ENCODE data around the gene ADA.
A peak's percentile ranks its signal among the peaks of the same experiment; 100 is the strongest.

Gene ADA

DNA sequence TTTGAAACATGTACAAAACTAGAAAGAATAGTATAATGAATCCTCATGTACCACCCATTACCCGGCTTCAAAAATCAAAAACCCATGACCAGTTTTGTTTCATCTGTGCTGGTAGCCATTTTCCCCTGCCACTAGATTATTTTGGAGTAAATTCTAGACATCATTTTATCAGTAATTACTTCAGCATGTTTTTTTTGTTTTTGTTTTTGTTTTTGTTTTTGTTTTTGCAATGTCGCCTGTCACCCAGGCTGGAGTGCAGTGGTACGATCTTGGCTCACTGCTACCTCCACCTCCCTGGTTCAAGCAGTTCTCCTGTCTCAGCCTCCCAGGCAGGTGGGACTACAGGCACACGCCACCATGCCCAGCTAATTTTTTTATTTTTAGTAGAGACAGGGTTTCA lies 77.1 kb downstream of the ADA start:
- DNase-seq = no peak

DNA sequence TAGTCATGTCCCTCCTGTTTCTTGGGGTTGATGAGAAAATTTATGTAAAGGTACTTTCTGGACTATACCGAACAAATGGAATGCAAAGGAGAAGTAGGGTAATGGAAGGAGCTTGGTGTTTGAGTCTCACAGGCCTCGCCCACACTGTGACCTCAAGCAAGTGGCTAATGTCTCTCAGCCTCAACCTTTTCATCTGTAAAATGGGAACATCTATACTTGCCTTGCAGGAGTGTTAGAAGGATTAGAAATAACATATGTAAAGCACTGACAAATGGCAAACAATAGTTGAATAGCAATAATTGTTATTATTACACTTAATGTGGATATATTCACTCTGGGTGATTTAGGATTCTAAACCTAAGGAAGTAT lies 78.0 kb downstream of the ADA start:
- no peak for DNase-seq

DNA sequence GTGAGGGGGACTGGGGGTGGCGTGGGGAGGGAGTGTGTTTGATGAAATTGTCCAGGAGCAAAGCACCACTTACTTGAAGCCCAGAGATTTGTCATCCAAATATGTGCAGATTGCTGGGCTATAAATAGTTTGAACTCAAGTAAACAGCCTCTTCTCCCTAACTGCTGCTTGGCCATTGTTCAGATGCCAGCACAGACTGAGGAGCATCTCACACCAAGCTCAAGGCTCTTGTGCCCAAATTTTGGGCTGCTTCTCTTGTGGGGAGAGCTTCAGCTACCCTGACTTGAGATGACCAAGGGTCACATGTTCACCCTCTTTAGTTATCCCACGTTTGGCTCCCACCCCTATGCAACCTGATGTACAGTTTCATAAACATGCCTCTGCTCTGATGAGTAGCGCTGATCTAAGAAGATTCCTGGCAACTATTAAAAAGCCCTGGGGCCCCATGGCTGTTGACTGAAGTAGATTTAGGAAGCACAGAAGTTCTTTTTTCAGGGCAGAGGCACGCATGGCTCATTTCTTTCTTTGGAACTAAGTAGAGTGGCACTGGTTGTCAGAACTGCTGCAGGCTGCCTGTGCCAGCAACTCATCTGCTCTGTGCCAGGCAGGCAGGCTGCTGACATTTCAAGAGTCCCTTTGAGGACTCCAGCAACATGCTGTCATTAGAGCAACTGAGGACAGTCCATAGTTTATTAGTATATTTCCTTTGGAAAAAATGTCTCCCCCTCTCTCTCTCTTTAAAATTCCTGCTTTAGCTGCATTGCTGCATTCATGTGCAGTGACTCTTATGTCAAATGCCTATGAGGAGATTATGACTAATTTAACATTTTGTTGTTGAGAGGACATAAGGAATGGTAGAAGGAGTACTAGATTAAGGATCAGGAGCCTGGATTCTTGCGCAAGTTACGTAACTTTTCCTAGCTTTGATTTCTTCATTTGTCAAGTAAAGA lies 78.7 kb downstream of the ADA start:
- no peak for DNase-seq

DNA sequence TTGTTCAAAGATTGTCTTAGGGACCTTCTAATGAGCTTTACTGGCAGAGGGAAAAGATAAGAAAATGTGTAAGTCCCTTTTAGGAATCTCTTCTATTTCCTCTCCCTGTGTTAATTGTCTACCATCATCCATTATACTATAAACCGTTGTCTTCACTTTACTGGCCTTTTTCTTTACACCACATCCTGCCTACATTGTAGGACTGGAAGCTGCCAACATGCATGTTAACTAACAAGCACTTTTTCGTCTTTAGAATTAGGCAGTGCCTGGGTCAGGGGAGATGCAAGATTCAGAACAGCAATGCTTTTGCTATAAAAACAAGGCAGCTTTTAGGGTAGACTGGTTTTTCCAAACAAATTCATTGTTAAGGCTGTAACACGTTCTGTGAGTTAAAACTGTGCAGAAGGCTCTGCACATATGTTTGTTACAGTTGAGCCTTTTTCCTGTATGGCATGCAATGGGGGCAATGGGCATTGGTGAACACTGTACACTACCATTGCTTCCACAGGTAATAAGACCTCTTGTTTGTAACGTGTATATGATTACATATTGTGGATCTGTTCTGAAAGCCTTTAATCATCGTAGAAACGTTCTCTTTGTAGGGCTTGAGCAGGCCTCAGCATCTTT lies 80.0 kb downstream of the ADA start:
- peak in 2 of 6 experiments; percentile 12 to 23 for DNase-seq

DNA sequence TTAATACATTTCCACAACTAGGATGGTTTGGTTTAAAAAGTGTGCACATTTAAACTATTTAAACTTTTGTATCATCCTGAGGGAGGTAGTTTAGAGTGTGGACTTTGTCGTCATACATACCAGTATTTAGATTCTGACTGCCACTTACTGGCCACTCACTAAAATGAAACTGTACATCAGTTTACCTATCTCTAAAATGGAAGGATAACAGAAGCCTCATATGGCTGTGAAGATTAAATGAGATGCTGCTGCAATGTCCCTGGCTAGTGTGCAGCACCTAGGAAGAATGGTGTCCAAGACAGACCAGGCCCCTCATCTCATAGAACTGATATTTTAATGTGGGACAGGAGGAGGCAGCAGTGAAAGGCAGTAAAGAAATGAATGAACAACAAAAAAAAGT lies 81.1 kb downstream of the ADA start:
- DNase-seq = no peak

Measured in stimulated activated naive CD4-positive, alpha-beta T cell (primary cell).